HG02642 (cell line): ENCODE data around the gene C14orf132.

Source experiments
- ATAC-seq: cut with Tn5 transposase; IDR thresholded peaks from one replicate; pipeline ENCODE4 v1.9.1; 2021; ENCODE audit warnings: mild to moderate bottlenecking; ENCODE audit not compliant: unreplicated experiment, poor library complexity

C14orf132 gene

GRCh38 chr14:96136371-96137005 lies 97.3 kb downstream of the C14orf132 start:
- no peak for ATAC-seq

GRCh38 chr14:96138241-96138640 lies 99.1 kb downstream of the C14orf132 start:
- no peak for ATAC-seq

GRCh38 chr14:96139169-96139568 lies 100.0 kb downstream of the C14orf132 start:
- no peak for ATAC-seq

- ATAC-seq, result no peak
These were observed 100.7 kb downstream of the C14orf132 start for GRCh38 chr14:96139879-96140278.

GRCh38 chr14:96140952-96141351 lies 101.8 kb downstream of the C14orf132 start:
- ATAC-seq, result no peak
